GM11168 (cell line): ENCODE data around the gene DNPEP.
"Not testable (repeated sequence)": the region's sequence is repeated elsewhere in the genome, so short reads cannot be mapped to it uniquely, and the experiment has no call there.

ENCODE experiments used
- in situ Hi-C: fragments of 300-500 bp; cut with MboI; formaldehyde crosslinking; loops from one replicate; pipeline ENCODE4 v1.12.0; 2022; ENCODE audit warnings: low sequenced_read_pairs; ENCODE audit not compliant: unreplicated experiment

The DNPEP gene

GRCh38 chr2:219402665-219403515 is 15.2 kb upstream of the DNPEP start:
- in situ Hi-C loops, result loop anchor here (5.0 kb wide), 1 partner anchor 124 kb away; no protein-coding TSS in a partner anchor

- in situ Hi-C loops, result loop anchor here (5.0 kb wide), 1 partner anchor 126 kb away; no protein-coding TSS in a partner anchor
These were observed 13.9 kb upstream of the DNPEP start for GRCh38 chr2:219401606-219402005.

GRCh38 chr2:219400562-219400961 is 12.8 kb upstream of the DNPEP start:
- in situ Hi-C loops, result loop anchor here (5.0 kb wide), 1 partner anchor 127 kb away; no protein-coding TSS in a partner anchor

GRCh38 chr2:219399716-219400478 is 12.2 kb upstream of the DNPEP start:
- in situ Hi-C loops, result loop anchor here (5.0 kb wide), 1 partner anchor 127 kb away; no protein-coding TSS in a partner anchor

- in situ Hi-C loops, result no loop called here
These were observed 11.1 kb upstream of the DNPEP start for GRCh38 chr2:219398721-219399363.

GRCh38 chr2:219396863-219397457 is 9.2 kb upstream of the DNPEP start:
- in situ Hi-C loops, result no loop called here

GRCh38 chr2:219395609-219396008 is 7.9 kb upstream of the DNPEP start:
- in situ Hi-C loops, result no loop called here

GRCh38 chr2:219395056-219395455 is 7.3 kb upstream of the DNPEP start:
- in situ Hi-C loops, result not testable (repeated sequence)

- in situ Hi-C loops, result no loop called here
These were observed 5.0 kb upstream of the DNPEP start for GRCh38 chr2:219392754-219393153.

- in situ Hi-C loops, result no loop called here
These were observed 1.1 kb upstream of the DNPEP start for GRCh38 chr2:219388907-219389156.

- in situ Hi-C loops, result no loop called here
These were observed 602 bp upstream of the DNPEP start for GRCh38 chr2:219388121-219388906.

GRCh38 chr2:219386532-219387280 is 1.0 kb downstream of the DNPEP start:
- in situ Hi-C loops, result no loop called here

GRCh38 chr2:219385958-219386520 is 1.7 kb downstream of the DNPEP start:
- in situ Hi-C loops, result no loop called here

GRCh38 chr2:219384859-219385258 is 2.9 kb downstream of the DNPEP start:
- in situ Hi-C loops, result no loop called here

GRCh38 chr2:219384083-219384713 is 3.5 kb downstream of the DNPEP start:
- in situ Hi-C loops, result no loop called here

GRCh38 chr2:219381448-219381847 is 6.3 kb downstream of the DNPEP start:
- in situ Hi-C loops, result no loop called here

- in situ Hi-C loops, result no loop called here
These were observed 6.8 kb downstream of the DNPEP start for GRCh38 chr2:219380926-219381325.

- in situ Hi-C loops, result no loop called here
These were observed 9.4 kb downstream of the DNPEP start for GRCh38 chr2:219378163-219378851.
